Upper lobe of left lung (tissue), 6 donors: Measurements from ENCODE around the gene ZNF326. TPM values are rescaled to one million over a fixed set of nuclear protein-coding genes. Genes with fewer than 3 reads are reported as not detected.
"Not testable (repeated sequence)": the region's sequence is repeated elsewhere in the genome, so short reads cannot be mapped to it uniquely, and the experiment has no call there.

Experiments
- ATAC-seq, 2 donors: fragments of 200-7000 bp; cut with Tn5 transposase; one replicate each; pipeline ENCODE4 v1.9.1; 2022; ENCODE audit warnings: mild to moderate bottlenecking in 2 of 2, moderate library complexity in 2 of 2; ENCODE audit not compliant: low FRiP score in 2 of 2
- DNase-seq, 2 donors: peaks; one replicate each; pipeline ENCODE4 v3.0.0-alpha.2; 2019 to 2020
- H3K27ac ChIP-seq, 4 donors: fragments of 200-600 bp; sonication (generic); one replicate each; pipeline ENCODE4 v1.5.1; 2016 to 2019
- H3K27me3 ChIP-seq, 4 donors: fragments of 200-600 bp; sonication (generic); one replicate each; pipeline ENCODE4 v1.5.1; 2017 to 2019
- H3K36me3 ChIP-seq, 4 donors: fragments of 200-600 bp; sonication (generic); one replicate each; pipeline ENCODE4 v1.5.1; 2016 to 2019
- H3K4me1 ChIP-seq, 4 donors: fragments of 200-600 bp; sonication (generic); one replicate each; pipeline ENCODE4 v1.5.1; 2018 to 2019
- H3K4me3 ChIP-seq, 4 donors: fragments of 200-600 bp; sonication (generic); one replicate each; pipeline ENCODE4 v1.5.1; 2017 to 2019; ENCODE audit warnings: mild to moderate bottlenecking in 2 of 4, moderate library complexity in 1 of 4
- H3K9me3 ChIP-seq, 4 donors: fragments of 200-600 bp; sonication (generic); one replicate each; pipeline ENCODE4 v1.5.1; 2018 to 2019
- CTCF ChIP-seq, 6 experiments: fragments of 450-650 bp in 4 of 6; fragments of 200-600 bp in 2 of 6; sonication (generic) in 2 of 6; IDR thresholded peaks; one replicate each; pipeline ENCODE4 v1.5.1; 2016 to 2019; ENCODE audit warnings: antibody characterized with exemption in 6 of 6
- EP300 ChIP-seq, 4 donors: sonication (generic); formaldehyde crosslinking; IDR thresholded peaks; one replicate each; pipeline ENCODE4 v1.5.1; 2017; ENCODE audit warnings: antibody characterized with exemption in 4 of 4, control low read depth in 2 of 4
- POLR2A ChIP-seq, 4 donors: fragments of 450-650 bp; IDR thresholded peaks; one replicate each; pipeline ENCODE4 v1.5.1; 2016 to 2017; ENCODE audit warnings: antibody characterized with exemption in 4 of 4, mild to moderate bottlenecking in 2 of 4
- POLR2AphosphoS5 ChIP-seq, 2 donors: sonication (generic); formaldehyde crosslinking; IDR thresholded peaks; one replicate each; pipeline ENCODE4 v1.5.1; 2017; ENCODE audit warnings: antibody characterized with exemption in 2 of 2
- WGBS, 2 donors: methylation state at CpG; one replicate each; pipeline ENCODE4 v1.1.5; 2017 to 2018; 5-methylcytosine and 5-hydroxymethylcytosine counted together
- total RNA-seq, 6 donors: library from RNA; depleted of rRNA in 4 of 6; stranded (reverse); fragments of >200 nt in 4 of 6; gene quantifications; one replicate each; pipeline versions ENCODE4 v1.1.0 to v1.2.1, GENCODE V29; 2016 to 2021
- donor health status: DM: no; HTN: no; CAD: no; lungs with moderate emphysema.
- donor health status: DM: no; HTN: yes; CAD: no; lungs with severe emphysema.

ZNF326 gene
- total RNA-seq, 6 donors from 2014 or later: 9.2 to 32.5 (median 17.4) TPM

GRCh38 chr1:90046635-90047034 is 51.7 kb downstream of the ZNF326 start:
- no peak for DNase-seq
- H3K4me3 ChIP-seq: no peak overlapping the region
- H3K27me3 ChIP-seq: no peaks in the 10 kb centered on the region
- no peaks in the 10 kb centered on the region for H3K36me3 ChIP-seq
- H3K4me1 ChIP-seq: no peaks in the 10 kb centered on the region
- WGBS, 2 donors: 83 to 88% methylated on average over 3 of the region's 3 CpGs
- H3K9me3 ChIP-seq: no peaks in the 10 kb centered on the region
- H3K27ac ChIP-seq: no peak overlapping the region
- no peak for ATAC-seq
- no peak for TF ChIP-seq CTCF (IDR thresholded peaks at IDR 0.05)

GRCh38 chr1:90048043-90048442 is 53.1 kb downstream of the ZNF326 start:
- WGBS, 2 donors: 46 to 84% methylated on average over 5 of the region's 5 CpGs

DNA sequence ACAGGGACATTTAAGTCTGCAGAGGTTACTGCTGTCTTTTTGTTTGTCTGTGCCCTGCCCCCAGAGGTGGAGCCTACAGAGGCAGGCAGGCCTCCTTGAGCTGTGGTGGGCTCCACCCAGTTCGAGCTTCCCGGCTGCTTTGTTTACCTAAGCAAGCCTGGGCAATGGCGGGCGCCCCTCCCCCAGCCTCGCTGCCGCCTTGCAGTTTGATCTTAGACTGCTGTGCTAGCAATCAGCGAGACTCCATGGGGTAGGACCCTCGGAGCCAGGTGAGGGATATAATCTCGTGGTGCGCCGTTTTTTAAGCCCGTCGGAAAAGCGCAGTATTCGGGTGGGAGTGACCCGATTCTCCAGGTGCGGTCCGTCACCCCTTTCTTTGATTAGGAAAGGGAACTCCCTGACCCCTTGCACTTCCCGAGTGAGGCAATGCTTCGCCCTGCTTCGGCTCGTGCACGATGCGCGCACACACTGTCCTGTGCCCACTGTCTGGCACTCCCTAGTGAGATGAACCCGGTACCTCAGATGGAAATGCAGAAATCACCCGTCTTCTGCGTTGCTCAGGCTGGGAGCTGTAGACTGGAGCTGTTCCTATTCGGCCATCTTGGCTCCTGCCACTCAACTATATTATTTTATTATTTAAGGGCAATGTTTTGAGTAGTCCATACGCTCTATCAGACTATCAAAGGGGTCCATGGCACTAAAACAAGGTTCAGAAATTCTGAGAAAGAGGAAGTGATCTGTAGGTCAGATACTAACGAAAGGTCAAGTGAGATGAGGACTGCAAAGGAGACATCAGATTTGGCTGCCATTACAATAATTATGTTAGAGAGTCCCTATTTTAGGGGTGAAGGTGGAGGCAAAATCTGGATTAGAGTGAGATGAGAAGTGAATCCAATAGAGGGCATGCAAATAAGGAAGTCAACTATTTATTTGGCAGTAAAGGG is 68.1 kb downstream of the ZNF326 start:
- ATAC-seq, H3K27me3 ChIP-seq, H3K4me1 ChIP-seq, H3K27ac ChIP-seq, H3K36me3 ChIP-seq, H3K9me3 ChIP-seq, H3K4me3 ChIP-seq: not testable (repeated sequence)
- 94 to 95% methylated on average over 23 to 26 of the region's 31 CpGs for WGBS, 2 donors
- peak in 1 of 2 donors; percentile 32 for DNase-seq

More at GRCh38 chr1:90048043-90048442, 53.1 kb downstream of the ZNF326 start:
- Histone ChIP-seq H3K4me3 (no peak overlapping the region), H3K36me3 (no peaks in the 10 kb centered on the region), H3K9me3 (no peaks in the 10 kb centered on the region), H3K4me1 (no peaks in the 10 kb centered on the region), H3K27me3 (no peaks in the 10 kb centered on the region), H3K27ac (no peak overlapping the region)
- TF ChIP-seq POLR2A (IDR thresholded peaks at IDR 0.05) (no peak), EP300 (IDR thresholded peaks at IDR 0.05) (no peak), POLR2AphosphoS5 (IDR thresholded peaks at IDR 0.05) (no peak), CTCF (IDR thresholded peaks at IDR 0.05) (no peak)
- DNase-seq (no peak), ATAC-seq (no peak)

DNA sequence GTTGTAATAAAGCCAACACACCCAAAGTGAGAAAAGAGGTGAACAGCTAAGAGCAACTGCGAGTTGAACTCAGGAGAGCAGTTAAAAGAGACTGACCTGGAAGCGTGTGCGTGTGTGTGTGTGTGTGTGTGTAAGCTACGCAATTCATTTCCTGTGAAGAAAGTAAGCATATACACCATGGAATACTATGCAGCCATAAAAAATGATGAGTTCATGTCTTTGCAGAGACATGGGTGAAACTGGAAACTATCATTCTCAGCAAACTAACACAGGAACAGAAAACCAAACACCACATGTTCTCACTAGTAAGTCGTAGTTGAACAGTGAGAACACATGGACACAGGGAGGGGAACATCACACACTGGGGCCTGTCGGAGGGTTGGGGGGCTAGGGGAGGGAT is 69.2 kb downstream of the ZNF326 start:
- not testable (repeated sequence) for H3K4me3 ChIP-seq, H3K36me3 ChIP-seq, H3K27ac ChIP-seq, H3K9me3 ChIP-seq, DNase-seq, H3K27me3 ChIP-seq, H3K4me1 ChIP-seq, ATAC-seq
- WGBS, 2 donors: 84 to 94% methylated on average over 6 of the region's 6 CpGs

DNA sequence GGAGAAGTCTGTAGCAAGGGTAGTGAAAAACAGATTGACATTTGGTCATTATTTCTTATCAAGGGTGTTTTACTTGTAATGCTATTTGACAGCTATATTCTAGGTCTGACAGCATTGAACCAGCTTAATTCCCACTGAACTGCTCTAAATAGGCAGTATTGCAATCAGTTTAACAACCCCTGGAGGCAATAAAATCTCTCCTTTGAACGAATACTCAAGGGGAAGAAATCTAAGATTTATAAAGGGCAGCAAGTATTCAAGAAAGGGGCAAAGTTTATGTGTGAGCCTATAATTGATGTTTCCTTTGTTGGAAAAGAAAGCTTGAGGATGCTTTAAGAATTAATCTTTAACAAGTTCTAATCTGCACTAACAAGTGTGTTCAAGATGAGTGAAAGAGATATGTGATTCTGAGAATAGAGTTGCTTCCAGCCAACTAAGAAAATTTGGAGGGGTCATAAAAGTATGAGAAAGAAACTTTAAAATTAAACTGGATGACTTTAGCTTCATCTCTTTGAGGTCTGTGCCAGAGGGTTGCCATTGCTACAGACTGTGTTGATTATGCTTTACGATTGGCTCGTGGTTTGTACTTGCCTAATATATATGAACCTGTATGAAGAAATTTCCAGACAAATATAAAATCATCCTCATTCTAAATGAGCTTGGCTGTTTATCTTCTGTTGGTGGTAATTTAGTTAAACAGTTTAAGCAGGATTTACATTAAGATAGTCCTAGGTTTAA is 72.5 kb downstream of the ZNF326 start:
- ATAC-seq (no peak), DNase-seq (no peak)
- no peaks in the 10 kb centered on the region for H3K9me3 ChIP-seq
- H3K27ac ChIP-seq: no peak overlapping the region
- H3K27me3 ChIP-seq: no peaks in the 10 kb centered on the region
- H3K4me3 ChIP-seq: no peak overlapping the region
- no peaks in the 10 kb centered on the region for H3K36me3 ChIP-seq
- TF ChIP-seq POLR2A (IDR thresholded peaks at IDR 0.05) (no peak), EP300 (IDR thresholded peaks at IDR 0.05) (no peak), POLR2AphosphoS5 (IDR thresholded peaks at IDR 0.05) (no peak), CTCF (IDR thresholded peaks at IDR 0.05) (no peak)
- H3K4me1 ChIP-seq: no peaks in the 10 kb centered on the region
- 70 to 77% methylated on average over 3 of the region's 3 CpGs for WGBS, 2 donors
